OCI-LY7 (cell line): ENCODE data around the gene IPO11. TPM values are rescaled to one million over a fixed set of nuclear protein-coding genes. Genes with fewer than 3 reads are reported as not detected.
A peak's percentile ranks its signal among the peaks of the same experiment; 100 is the strongest.

ENCODE experiments used
- BruUV-seq: library from RNA; stranded (reverse); fragments of 400-500 nt; replicated peaks from 2 replicates; lab custom pipeline; 2021; lab: Mats Ljungman, UMichigan
- CTCF ChIA-PET: fragments of 300-600 bp; sonication (Branson Sonifier 250); formaldehyde crosslinking; loops from one replicate; lab custom pipeline; 2022; ENCODE audit warnings: antibody characterized with exemption; ENCODE audit not compliant: unreplicated experiment; lab: Charles Lee
- POLR2A ChIA-PET: fragments of 300-600 bp; sonication (Branson Sonifier 250); formaldehyde crosslinking; loops from one replicate; lab custom pipeline; 2022; ENCODE audit warnings: antibody characterized with exemption; lab: Charles Lee
- DNase-seq: peaks from one replicate; pipeline ENCODE4 v3.0.0-alpha.2; 2015; ENCODE audit warnings: low spot score
- H2AFZ ChIP-seq: fragments of 200-600 bp; sonication (generic), shearing (Covaris generic); 2 replicates; pipeline ENCODE4 v1.6.1; 2014; ENCODE audit warnings: mild to moderate bottlenecking, antibody characterized with exemption, low read length, moderate library complexity
- H3K27ac ChIP-seq: fragments of 200-600 bp; sonication (generic); 2 replicates; pipeline ENCODE4 v1.5.1; 2014; ENCODE audit warnings: mixed run types, low read depth, mild to moderate bottlenecking, moderate library complexity, low read length, inconsistent platforms; ENCODE audit not compliant: poor library complexity, severe bottlenecking
- H3K36me3 ChIP-seq: fragments of 200-600 bp; sonication (generic); 2 replicates; pipeline ENCODE4 v1.6.1; 2014; ENCODE audit warnings: mild to moderate bottlenecking, antibody characterized with exemption, low read length, moderate library complexity, mixed read lengths; ENCODE audit not compliant: insufficient read depth
- H3K4me1 ChIP-seq: fragments of 200-600 bp; sonication (generic); 2 replicates; pipeline ENCODE4 v1.5.1; 2014; ENCODE audit warnings: mild to moderate bottlenecking, low read length; ENCODE audit not compliant: insufficient read depth, poor library complexity, severe bottlenecking
- H3K4me2 ChIP-seq: fragments of 200-600 bp; sonication (generic); 2 replicates; pipeline ENCODE4 v1.6.1; 2014; ENCODE audit warnings: mild to moderate bottlenecking, low read length
- H3K4me3 ChIP-seq: fragments of 200-600 bp; sonication (generic); 2 replicates; pipeline ENCODE4 v1.5.1; 2014; ENCODE audit warnings: mild to moderate bottlenecking, low read depth, low read length; ENCODE audit not compliant: poor library complexity, severe bottlenecking
- H3K79me2 ChIP-seq: fragments of 200-600 bp; sonication (generic); 2 replicates; pipeline ENCODE4 v1.6.1; 2016; ENCODE audit warnings: low read depth, mild to moderate bottlenecking, low read length, moderate library complexity, mixed read lengths; ENCODE audit not compliant: insufficient read depth
- H3K9me2 ChIP-seq: fragments of 200-600 bp; sonication (generic); 2 replicates; pipeline ENCODE4 v1.6.1; 2016; ENCODE audit warnings: mild to moderate bottlenecking, low read length, mixed read lengths; ENCODE audit not compliant: insufficient read depth
- H3K9me3 ChIP-seq: fragments of 200-600 bp; sonication (generic); 2 replicates; pipeline ENCODE4 v1.6.1; 2014; ENCODE audit warnings: mild to moderate bottlenecking, mixed run types, low read length, mixed read lengths
- H4K20me1 ChIP-seq: fragments of 200-600 bp; sonication (generic); 2 replicates; pipeline ENCODE4 v1.6.1; 2014; ENCODE audit warnings: mild to moderate bottlenecking, antibody characterized with exemption, low read length, moderate library complexity, mixed read lengths; ENCODE audit not compliant: insufficient read depth
- EZH2phosphoT487 ChIP-seq: fragments of 200-600 bp; sonication (generic); IDR thresholded peaks from 2 replicates; pipeline ENCODE4 v1.6.1; 2018; ENCODE audit warnings: low read depth, borderline replicate concordance, mild to moderate bottlenecking, mixed run types, antibody characterized with exemption, low read length, moderate library complexity, mixed read lengths
- intact Hi-C: fragments of 100-400 bp; cut with micrococcal nuclease; formaldehyde crosslinking; loops from one replicate; pipeline ENCODE4 v1.10.0; 2022; ENCODE audit not compliant: unreplicated experiment
- total RNA-seq, 2 experiments: library from RNA; depleted of rRNA in 1 of 2; stranded (reverse); fragments of >200 nt in 1 of 2; shearing (Covaris generic) in 1 of 2; gene quantifications; 2 replicates each; pipeline ENCODE4 v1.2.3, GENCODE V29; 2014 to 2022
- TF ChIP-seq, protein P1 (sequence below): fragments of 200-600 bp; sonication (generic); conservative IDR thresholded peaks from 2 replicates; pipeline ENCODE4 v1.5.1; 2014; ENCODE audit warnings: mild to moderate bottlenecking, antibody characterized with exemption, low read length, moderate library complexity, mixed read lengths

The IPO11 gene
- total RNA-seq, 2 experiments from 2014 or later = 26.1 to 59.9 TPM

DNA sequence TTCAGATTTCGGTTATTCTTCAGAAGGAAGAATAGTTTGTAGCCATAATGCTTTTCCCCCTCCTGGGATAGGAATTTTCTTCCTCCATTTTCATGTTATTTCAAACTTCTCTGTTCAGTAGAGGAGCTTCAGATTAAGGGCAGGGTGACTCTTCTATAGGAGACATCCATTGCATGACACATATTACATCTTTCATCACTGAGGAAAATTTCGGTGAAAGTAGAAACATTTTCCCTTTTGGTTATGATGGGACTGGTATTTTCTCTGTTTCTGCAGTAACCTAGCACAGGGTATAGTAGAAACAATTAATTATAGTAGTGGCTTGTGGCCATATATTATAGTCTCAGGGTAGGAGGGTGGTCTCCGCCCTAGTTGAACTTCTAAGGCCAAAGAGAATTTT lies 1.1 kb downstream of the IPO11 start:
- Histone ChIP-seq H3K4me2 (peak overlapping the region; percentile 72), H3K4me1 (peaks cover 19% of the 10 kb centered on the region), H3K27ac (no peak overlapping the region), H3K4me3 (peak overlapping the region; percentile 88), H3K79me2 (peaks cover 60% of the 10 kb centered on the region), H4K20me1 (peaks cover 6% of the 10 kb centered on the region; the same call in 1 of the 2 replicates), H3K9me2 (no peaks in the 10 kb centered on the region), H3K36me3 (peaks cover 12% of the 10 kb centered on the region), H2AFZ (no peak overlapping the region), H3K9me3 (no peaks in the 10 kb centered on the region)
- TF ChIP-seq, protein P1, sequence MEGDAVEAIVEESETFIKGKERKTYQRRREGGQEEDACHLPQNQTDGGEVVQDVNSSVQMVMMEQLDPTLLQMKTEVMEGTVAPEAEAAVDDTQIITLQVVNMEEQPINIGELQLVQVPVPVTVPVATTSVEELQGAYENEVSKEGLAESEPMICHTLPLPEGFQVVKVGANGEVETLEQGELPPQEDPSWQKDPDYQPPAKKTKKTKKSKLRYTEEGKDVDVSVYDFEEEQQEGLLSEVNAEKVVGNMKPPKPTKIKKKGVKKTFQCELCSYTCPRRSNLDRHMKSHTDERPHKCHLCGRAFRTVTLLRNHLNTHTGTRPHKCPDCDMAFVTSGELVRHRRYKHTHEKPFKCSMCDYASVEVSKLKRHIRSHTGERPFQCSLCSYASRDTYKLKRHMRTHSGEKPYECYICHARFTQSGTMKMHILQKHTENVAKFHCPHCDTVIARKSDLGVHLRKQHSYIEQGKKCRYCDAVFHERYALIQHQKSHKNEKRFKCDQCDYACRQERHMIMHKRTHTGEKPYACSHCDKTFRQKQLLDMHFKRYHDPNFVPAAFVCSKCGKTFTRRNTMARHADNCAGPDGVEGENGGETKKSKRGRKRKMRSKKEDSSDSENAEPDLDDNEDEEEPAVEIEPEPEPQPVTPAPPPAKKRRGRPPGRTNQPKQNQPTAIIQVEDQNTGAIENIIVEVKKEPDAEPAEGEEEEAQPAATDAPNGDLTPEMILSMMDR = no peak
- intact Hi-C loops = no loop called here
- no peak for DNase-seq
- no TSS peak for BruUV-seq
- POLR2A ChIA-PET = interaction anchor here (0.5 to 3.1 kb wide), 6 partner anchors 10 to 189 kb away, joined by 3 to 72 read pairs (median 3); partner anchors contain the start of gene DIMT1
- CTCF ChIA-PET = interaction anchor here (0.6 kb wide), 1 partner anchor 9 kb away, joined by 3 read pairs; no protein-coding TSS in a partner anchor

DNA sequence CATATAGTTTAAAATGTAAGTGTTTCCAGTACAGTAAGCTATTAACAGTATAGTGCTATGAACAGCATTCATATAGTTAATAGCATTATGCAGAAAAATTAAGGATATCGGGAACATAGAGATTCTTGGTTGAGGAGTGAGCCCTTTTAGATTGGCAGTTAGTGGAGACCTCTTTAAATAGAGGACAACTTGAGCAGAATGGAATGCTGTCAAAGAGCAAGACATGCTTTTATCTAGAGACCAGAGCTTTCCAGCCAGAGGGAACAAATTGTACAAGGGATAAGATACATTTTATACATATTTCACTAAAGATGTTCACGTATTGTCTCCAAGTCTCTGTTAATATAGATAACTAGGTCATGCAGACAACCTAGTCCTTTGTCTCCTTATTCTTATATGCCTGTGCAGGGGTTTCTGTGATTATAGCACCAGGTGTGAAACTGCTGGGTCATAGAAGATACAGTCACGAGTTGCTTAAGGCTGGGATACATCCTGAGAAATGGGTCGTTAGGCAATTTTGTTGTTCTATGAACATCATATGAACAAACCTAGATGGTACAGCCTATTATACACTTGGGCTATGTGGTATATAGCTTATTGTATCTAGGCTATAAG lies 6.0 kb downstream of the IPO11 start:
- Histone ChIP-seq H3K4me2 (no peak overlapping the region), H3K9me2 (no peaks in the 10 kb centered on the region), H3K4me3 (no peak overlapping the region), H4K20me1 (peaks cover 4% of the 10 kb centered on the region; the same call in 1 of the 2 replicates), H3K4me1 (peaks cover 13% of the 10 kb centered on the region), H3K9me3 (no peaks in the 10 kb centered on the region), H3K36me3 (peaks cover 39% of the 10 kb centered on the region), H3K79me2 (peaks cover 99% of the 10 kb centered on the region), H2AFZ (no peak overlapping the region), H3K27ac (no peak overlapping the region)
- ChIA-PET POLR2A (interaction anchor here (1.0 to 1.4 kb wide), 2 partner anchors 14 to 15 kb away, joined by 3 to 4 read pairs; partner anchors contain the start of gene DIMT1), CTCF (no interaction called here)
- DNase-seq = no peak
- intact Hi-C loops = no loop called here
- TF ChIP-seq, protein P1 = no peak
- no peak for TF ChIP-seq EZH2phosphoT487
- no TSS peak for BruUV-seq

DNA sequence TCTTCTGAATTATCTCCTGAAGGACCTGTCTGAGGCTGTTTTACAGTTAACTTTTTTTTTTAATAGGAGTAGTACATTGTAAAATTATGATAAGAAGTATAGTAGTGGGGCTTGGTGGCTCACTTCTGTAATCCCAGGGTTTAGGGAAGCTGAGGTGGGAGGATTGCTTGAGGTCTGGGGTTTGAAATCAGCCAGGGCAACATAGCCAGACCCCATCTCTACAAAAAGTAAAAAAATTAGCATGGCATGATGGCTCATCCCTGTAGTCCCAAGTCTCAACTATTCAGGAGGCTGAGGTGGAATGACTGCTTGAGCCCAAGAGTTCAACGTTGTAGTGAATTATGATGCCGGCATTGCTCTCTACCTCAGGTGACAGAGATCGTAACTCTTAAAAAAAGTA lies 7.0 kb downstream of the IPO11 start:
- H3K9me2 ChIP-seq = no peaks in the 10 kb centered on the region
- no peak overlapping the region for H2AFZ ChIP-seq
- H4K20me1 ChIP-seq = no peaks in the 10 kb centered on the region; the same call in 1 of the 2 replicates
- H3K4me1 ChIP-seq = peaks cover 2% of the 10 kb centered on the region
- no TSS peak for BruUV-seq
- no peak for DNase-seq
- intact Hi-C loops = no loop called here
- no peak for TF ChIP-seq EZH2phosphoT487
- TF ChIP-seq, protein P1 = no peak
- H3K4me2 ChIP-seq = no peak overlapping the region
- no peaks in the 10 kb centered on the region for H3K9me3 ChIP-seq
- peaks cover 42% of the 10 kb centered on the region for H3K36me3 ChIP-seq
- ChIA-PET CTCF (no interaction called here), POLR2A (interaction anchor here (0.9 to 1.3 kb wide), 2 partner anchors 12 to 30 kb away, joined by 3 read pairs; no protein-coding TSS in a partner anchor)
- peaks cover 97% of the 10 kb centered on the region for H3K79me2 ChIP-seq
- H3K4me3 ChIP-seq = no peak overlapping the region
- no peak overlapping the region for H3K27ac ChIP-seq
